IPS DF 4.7 (cell line): ENCODE data around the gene EXPH5.
"Not testable (repeated sequence)": the region's sequence is repeated elsewhere in the genome, so short reads cannot be mapped to it uniquely, and the experiment has no call there.

ENCODE experiments used
- DNase-seq: peaks from one replicate; pipeline ENCODE4 v3.0.0-alpha.2; 2013; ENCODE audit warnings: low spot score; ENCODE audit errors: extremely low read depth

The EXPH5 gene

GRCh38 chr11:108606070-108606469 lies 12.5 kb upstream of the EXPH5 start:
- DNase-seq: no peak

- DNase-seq: not testable (repeated sequence)
Measured at GRCh38 chr11:108602818-108603217, 9.2 kb upstream of the EXPH5 start.

- DNase-seq: no peak
Measured at GRCh38 chr11:108601150-108601549, 7.6 kb upstream of the EXPH5 start.

DNA sequence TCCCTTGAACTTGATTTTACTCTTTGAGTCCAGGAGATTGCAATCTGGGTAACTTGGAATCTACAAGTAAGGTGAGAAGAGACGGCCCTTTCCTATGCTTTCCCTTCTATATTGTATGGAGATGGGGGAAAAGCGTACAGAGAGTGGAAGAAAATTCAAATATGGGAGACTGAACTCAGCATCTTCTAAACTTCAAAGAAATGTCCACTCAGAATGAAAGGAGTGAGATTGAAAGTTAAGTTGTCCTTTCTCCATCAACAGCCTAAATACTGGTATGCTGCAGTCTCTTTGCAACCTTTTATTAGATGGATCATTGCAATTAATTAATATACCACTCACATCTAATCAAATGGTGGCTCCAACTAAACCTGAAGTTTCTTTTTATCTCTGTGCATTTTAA lies 6.4 kb upstream of the EXPH5 start:
- no peak for DNase-seq

GRCh38 chr11:108597736-108598355 lies 4.3 kb upstream of the EXPH5 start:
- DNase-seq: no peak

- DNase-seq: no peak
Measured at GRCh38 chr11:108596701-108597100, 3.1 kb upstream of the EXPH5 start.

DNA sequence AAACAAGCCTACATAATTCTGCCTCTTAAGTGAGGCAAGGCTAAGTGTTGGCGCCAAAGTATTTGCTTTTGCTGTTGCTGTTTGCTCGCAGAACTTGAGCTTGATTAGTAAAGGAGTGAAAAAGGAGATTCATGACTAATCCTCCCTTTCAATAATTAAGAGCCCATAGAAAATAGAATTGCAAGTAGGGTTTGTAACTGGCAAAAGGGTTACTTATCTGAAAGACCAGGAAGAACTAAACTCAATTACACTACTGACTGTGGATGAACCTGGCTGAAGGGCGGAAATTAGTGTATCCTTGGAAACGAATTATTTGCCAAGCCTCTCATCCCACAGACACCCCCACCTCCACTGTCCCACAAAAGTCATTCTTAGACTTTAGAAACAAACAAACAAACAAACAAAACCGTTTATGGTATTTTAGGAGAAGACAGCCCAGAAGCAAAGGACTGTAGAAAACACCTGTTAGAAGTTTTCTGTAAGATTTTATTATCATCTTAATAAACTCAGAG lies 411 bp upstream of the EXPH5 start:
- DNase-seq: no peak

DNA sequence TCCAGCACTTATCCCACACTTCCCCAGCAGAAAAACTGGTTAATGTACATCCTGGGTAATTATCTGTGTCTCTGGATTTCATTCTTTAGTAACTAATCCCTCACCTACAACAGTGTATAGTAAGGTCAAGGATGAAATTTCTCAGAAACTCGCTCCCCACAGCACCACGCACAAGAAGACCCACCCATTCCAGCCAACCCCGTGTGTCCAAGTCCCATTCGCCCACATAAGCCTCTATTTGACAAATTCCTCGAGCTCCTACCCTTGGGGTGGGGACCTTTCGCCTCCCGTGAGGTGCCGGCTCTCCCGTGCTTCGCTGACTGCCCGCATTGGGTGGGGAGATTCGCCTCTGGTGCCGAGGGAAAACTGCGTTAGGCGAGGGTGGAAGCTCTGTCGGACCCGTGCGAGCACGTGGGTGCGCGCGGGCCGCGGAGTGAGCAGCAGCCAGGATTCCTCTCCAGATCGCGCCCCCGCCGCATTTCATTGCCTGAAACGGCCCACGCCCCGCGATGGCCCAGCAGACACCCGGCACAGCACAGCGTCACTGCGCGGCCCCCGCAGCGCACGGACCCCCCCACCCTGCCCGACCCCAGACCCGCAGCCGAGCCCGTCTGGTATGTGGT lies 866 bp downstream of the EXPH5 start:
- no peak for DNase-seq

DNA sequence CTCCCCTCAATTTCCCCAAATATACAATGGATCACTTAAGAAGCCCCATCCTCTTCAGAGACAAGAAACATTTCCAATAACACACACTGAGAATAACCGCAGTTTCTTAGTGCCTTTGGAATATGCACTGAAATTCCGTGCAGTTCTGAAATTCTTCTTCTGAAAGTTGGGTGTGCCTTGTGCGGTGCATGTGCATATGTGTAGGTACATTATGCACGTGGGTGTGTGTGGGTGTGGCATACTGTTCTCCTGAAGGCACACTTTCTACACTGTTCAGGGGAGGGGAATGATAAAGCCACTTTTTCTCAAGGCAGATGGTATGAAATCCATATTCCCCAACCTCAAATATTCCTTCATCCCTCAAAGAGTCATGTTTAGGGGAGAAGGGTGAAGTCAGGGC lies 1.7 kb downstream of the EXPH5 start:
- DNase-seq: no peak

DNA sequence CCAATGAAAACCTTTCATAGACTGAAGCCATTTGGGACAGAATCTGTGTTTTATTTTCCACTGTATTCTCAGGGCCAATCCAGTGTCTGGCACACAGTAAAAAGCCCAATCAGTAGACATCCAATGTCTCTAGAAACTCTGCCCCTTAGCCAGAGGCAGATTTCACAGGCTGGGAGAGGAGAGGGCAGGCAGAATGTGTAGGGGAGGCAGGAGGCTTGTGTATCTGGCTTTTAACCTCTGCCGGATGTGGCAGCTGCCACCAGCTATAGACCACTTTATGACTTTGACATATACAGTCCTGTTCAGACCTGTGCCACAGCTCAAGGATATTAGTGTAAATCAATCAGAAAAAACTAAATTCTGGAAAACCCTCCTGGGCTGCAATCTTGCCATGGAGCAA lies 4.4 kb downstream of the EXPH5 start:
- no peak for DNase-seq

GRCh38 chr11:108588287-108588686 lies 5.3 kb downstream of the EXPH5 start:
- no peak for DNase-seq

DNA sequence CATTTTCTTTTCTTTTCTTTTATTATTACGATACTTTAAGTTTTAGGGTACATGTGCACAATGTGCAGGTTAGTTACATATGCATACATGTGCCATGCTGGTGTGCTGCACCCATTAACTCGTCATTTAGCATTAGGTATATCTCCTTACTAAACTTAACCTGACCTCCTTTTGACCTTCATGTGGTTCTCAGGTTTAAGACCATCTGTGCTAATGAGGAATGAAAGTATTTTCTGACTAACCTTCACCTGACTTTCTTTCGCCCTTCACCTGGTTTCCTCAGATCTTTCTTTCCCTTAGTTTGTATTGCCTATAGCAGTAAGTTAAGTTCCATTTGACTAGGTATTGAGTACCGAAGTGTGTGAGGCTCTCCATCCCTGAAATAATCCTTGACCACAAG lies 6.5 kb downstream of the EXPH5 start:
- no peak for DNase-seq

GRCh38 chr11:108586600-108586999 lies 7.0 kb downstream of the EXPH5 start:
- no peak for DNase-seq

- DNase-seq: not testable (repeated sequence)
Measured at GRCh38 chr11:108586185-108586584, 7.4 kb downstream of the EXPH5 start.

DNA sequence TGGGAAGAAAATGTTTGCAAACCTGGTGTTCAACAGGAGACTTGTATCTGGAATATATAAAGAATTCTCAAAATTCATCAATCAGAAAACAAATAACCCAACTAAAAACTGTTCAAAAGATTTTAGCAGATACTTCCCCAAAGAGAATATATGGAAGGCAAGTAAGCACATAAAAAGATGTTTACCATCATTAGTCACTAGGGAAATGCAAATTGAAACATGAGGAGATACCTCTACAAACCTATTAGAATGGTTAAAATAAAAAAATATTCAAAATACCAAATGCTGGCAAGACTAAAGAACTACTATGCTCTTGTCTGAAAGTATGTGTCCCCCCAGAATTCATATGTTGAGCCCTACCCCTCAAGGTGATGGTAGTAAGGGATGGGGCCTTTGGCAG lies 8.6 kb downstream of the EXPH5 start:
- DNase-seq: no peak

- no peak for DNase-seq
Measured at GRCh38 chr11:108580645-108581044, 12.9 kb downstream of the EXPH5 start.

- no peak for DNase-seq
Measured at GRCh38 chr11:108580043-108580442, 13.5 kb downstream of the EXPH5 start.

- no peak for DNase-seq
Measured at GRCh38 chr11:108576523-108576922, 17.0 kb downstream of the EXPH5 start.

- no peak for DNase-seq
Measured at GRCh38 chr11:108574675-108575074, 18.9 kb downstream of the EXPH5 start.

DNA sequence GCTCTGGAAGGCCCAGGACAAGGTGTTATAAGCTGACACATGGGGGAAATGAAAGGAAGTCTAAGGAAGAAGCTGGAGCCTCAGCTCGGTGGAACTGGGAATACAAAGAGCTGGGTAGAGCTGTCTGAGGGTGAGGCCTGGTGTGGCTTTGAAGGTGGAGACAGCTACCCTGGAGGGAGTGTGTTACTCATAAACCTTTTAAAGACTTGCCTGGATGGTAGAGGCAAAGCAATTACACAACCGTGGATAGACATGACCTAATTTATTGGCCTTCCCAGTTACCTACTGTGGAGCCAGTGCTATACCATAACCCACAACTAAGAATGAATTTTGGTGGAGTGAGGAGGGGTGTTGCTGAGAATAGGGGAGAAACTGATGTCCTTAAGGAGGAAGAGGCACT lies 22.6 kb downstream of the EXPH5 start:
- DNase-seq: no peak

- DNase-seq: no peak
Measured at GRCh38 chr11:108569896-108570295, 23.7 kb downstream of the EXPH5 start.

GRCh38 chr11:108568195-108568858 lies 25.2 kb downstream of the EXPH5 start:
- no peak for DNase-seq

DNA sequence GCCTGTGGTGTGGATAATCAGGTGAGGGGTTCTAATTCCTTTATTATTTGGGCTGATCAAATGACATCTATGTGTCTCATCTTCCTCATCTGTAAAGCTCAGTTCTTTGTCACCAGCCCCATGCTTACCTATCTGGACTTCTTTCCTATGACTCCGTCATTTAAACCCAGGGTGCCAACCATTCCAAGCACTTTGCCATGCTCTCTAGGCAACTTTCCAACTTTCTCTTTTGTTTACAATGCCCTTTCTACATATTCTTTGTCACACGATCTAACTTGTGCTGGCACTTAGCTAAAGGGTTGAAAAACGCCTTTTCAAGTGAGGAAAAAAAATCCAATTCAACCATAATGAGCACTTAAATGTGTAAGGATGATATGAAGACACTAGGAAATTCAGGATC lies 27.9 kb downstream of the EXPH5 start:
- DNase-seq: no peak
